Body of pancreas (tissue), 4 donors: Measurements from ENCODE around the gene OSTN.

Source experiments
- POLR2A ChIP-seq, 3 donors: fragments of 450-650 bp; IDR thresholded peaks; one replicate each; pipeline ENCODE4 v1.6.1; 2016; ENCODE audit warnings: antibody characterized with exemption in 3 of 3, mild to moderate bottlenecking in 2 of 3
- TF ChIP-seq, protein P1 (sequence below), 7 experiments: fragments of 450-650 bp in 4 of 7; fragments of 200-600 bp in 3 of 7; sonication (generic) in 3 of 7; IDR thresholded peaks; one replicate each; pipeline ENCODE4 v1.5.1; 2016 to 2019; ENCODE audit warnings: antibody characterized with exemption in 7 of 7

DNA sequence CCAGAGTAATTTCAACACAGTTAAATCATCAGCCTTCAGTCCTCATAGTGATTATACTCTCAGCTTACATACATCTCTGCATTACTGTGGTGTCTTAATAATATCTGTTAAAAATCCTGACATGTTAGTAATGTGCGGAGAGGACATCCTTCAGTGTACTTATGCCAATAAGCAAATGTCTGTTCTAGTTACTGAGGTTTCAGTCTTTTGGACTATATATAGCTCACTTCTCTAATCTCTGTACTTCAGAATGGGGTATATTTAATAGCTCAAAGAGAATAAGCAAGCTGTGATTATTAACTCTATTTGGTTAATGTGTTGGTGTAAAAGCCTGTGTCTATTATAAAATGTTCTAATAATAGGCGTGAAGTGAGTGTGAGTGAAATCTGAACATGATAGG is 28.9 kb upstream of the OSTN start:
- no peak for TF ChIP-seq POLR2A (IDR thresholded peaks at IDR 0.05)
- TF ChIP-seq, protein P1, sequence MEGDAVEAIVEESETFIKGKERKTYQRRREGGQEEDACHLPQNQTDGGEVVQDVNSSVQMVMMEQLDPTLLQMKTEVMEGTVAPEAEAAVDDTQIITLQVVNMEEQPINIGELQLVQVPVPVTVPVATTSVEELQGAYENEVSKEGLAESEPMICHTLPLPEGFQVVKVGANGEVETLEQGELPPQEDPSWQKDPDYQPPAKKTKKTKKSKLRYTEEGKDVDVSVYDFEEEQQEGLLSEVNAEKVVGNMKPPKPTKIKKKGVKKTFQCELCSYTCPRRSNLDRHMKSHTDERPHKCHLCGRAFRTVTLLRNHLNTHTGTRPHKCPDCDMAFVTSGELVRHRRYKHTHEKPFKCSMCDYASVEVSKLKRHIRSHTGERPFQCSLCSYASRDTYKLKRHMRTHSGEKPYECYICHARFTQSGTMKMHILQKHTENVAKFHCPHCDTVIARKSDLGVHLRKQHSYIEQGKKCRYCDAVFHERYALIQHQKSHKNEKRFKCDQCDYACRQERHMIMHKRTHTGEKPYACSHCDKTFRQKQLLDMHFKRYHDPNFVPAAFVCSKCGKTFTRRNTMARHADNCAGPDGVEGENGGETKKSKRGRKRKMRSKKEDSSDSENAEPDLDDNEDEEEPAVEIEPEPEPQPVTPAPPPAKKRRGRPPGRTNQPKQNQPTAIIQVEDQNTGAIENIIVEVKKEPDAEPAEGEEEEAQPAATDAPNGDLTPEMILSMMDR (IDR thresholded peaks at IDR 0.05) = no peak
